DOHH2 (cell line): ENCODE measurements around the gene ADGRA1.

ENCODE experiments used
- H3F3A ChIP-seq: fragments of 200-600 bp; sonication (generic), shearing (Covaris generic); 2 replicates; pipeline ENCODE4 v1.6.0; 2016; ENCODE audit warnings: antibody characterized with exemption, mild to moderate bottlenecking; ENCODE audit not compliant: control insufficient read depth, insufficient read depth
- H3K27ac ChIP-seq: fragments of 200-600 bp; sonication (generic); 2 replicates; pipeline ENCODE4 v1.5.1; 2014; ENCODE audit warnings: low read depth, mild to moderate bottlenecking, low read length, moderate library complexity
- H3K27me3 ChIP-seq: fragments of 200-600 bp; sonication (generic); 2 replicates; pipeline ENCODE4 v1.6.1; 2014; ENCODE audit warnings: mild to moderate bottlenecking, low read length, mixed read lengths; ENCODE audit not compliant: control insufficient read depth
- H3K36me3 ChIP-seq: fragments of 200-600 bp; sonication (generic); 2 replicates; pipeline ENCODE4 v1.6.1; 2014; ENCODE audit warnings: mild to moderate bottlenecking, low read length, moderate library complexity, mixed read lengths; ENCODE audit not compliant: control insufficient read depth
- H3K4me1 ChIP-seq: fragments of 200-600 bp; sonication (generic); 2 replicates; pipeline ENCODE4 v1.6.1; 2014; ENCODE audit warnings: mild to moderate bottlenecking, low read length, mixed read lengths; ENCODE audit not compliant: control insufficient read depth
- H3K4me2 ChIP-seq: fragments of 200-600 bp; sonication (generic); 2 replicates; pipeline ENCODE4 v1.6.0; 2014; ENCODE audit warnings: mild to moderate bottlenecking, low read length, moderate library complexity
- H3K4me3 ChIP-seq: fragments of 200-600 bp; sonication (generic); 2 replicates; pipeline ENCODE4 v1.5.1; 2014; ENCODE audit warnings: mild to moderate bottlenecking, low read length, mixed read lengths
- H3K79me2 ChIP-seq: fragments of 200-600 bp; sonication (generic); 2 replicates; pipeline ENCODE4 v1.6.1; 2014; ENCODE audit warnings: mild to moderate bottlenecking, low read length, mixed read lengths; ENCODE audit not compliant: control insufficient read depth
- H3K9me2 ChIP-seq: fragments of 200-600 bp; sonication (generic); replicated peaks from 2 replicates; pipeline ENCODE4 v1.6.1; 2014; ENCODE audit warnings: mild to moderate bottlenecking, low read length, mixed read lengths; ENCODE audit not compliant: control insufficient read depth
- H3K9me3 ChIP-seq: fragments of 200-600 bp; sonication (generic); 2 replicates; pipeline ENCODE4 v1.6.1; 2014; ENCODE audit warnings: antibody characterized with exemption, low read length, mixed read lengths; ENCODE audit not compliant: control insufficient read depth, insufficient read depth
- H4K20me1 ChIP-seq: fragments of 200-600 bp; sonication (generic); 2 replicates; pipeline ENCODE4 v1.6.0; 2014; ENCODE audit warnings: low read depth, mild to moderate bottlenecking, antibody characterized with exemption, low read length, moderate library complexity; ENCODE audit not compliant: control insufficient read depth, insufficient read depth
- EZH2phosphoT487 ChIP-seq: fragments of 200-600 bp; sonication (generic); IDR thresholded peaks from 2 replicates; pipeline ENCODE4 v1.6.1; 2017; ENCODE audit warnings: borderline replicate concordance, mild to moderate bottlenecking, antibody characterized with exemption, low read length, moderate library complexity, mixed read lengths
- TF ChIP-seq, protein P1 (sequence below): fragments of 200-600 bp; sonication (generic); IDR thresholded peaks from one replicate; pipeline ENCODE4 v1.5.1; 2014; ENCODE audit warnings: antibody characterized with exemption, mild to moderate bottlenecking, low read depth, low read length; ENCODE audit not compliant: poor library complexity, severe bottlenecking

ADGRA1 gene

DNA sequence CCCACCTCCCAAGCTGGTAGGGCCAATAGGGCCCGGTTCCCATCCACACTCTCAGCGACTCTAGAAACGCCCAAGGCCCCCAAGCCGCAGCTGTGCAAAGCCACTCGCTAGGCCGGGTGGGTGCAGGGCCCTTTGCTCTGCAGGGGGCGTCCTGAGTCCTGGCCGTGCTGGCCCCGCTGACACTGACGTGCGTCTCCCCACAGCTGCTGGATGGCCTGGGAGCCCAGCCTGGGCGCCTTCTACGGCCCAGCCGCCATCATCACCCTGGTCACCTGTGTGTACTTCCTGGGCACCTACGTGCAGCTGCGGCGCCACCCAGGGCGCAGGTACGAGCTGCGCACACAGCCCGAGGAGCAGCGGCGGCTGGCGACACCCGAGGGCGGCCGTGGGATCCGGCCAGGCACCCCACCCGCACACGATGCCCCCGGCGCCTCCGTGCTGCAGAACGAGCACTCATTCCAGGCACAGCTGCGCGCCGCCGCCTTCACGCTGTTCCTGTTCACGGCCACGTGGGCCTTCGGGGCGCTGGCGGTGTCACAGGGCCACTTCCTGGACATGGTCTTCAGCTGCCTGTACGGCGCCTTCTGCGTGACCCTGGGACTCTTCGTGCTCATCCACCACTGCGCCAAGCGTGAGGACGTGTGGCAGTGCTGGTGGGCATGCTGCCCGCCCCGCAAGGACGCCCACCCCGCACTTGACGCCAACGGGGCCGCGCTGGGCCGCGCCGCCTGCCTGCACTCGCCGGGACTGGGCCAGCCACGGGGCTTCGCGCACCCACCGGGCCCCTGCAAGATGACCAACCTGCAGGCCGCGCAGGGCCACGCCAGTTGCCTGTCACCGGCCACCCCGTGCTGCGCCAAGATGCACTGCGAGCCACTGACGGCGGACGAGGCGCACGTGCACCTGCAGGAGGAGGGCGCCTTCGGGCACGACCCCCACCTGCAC lies 40.7 kb downstream of the ADGRA1 start:
- Histone ChIP-seq H4K20me1 (no peaks in the 10 kb centered on the region), H3K4me1 (no peaks in the 10 kb centered on the region), H3F3A (no peaks in the 10 kb centered on the region), H3K79me2 (no peaks in the 10 kb centered on the region), H3K4me2 (no peak overlapping the region), H3K9me3 (peaks cover 31% of the 10 kb centered on the region; the same call in 1 of the 2 replicates), H3K4me3 (no peak overlapping the region), H3K27me3 (no peaks in the 10 kb centered on the region), H3K27ac (no peak overlapping the region), H3K36me3 (no peaks in the 10 kb centered on the region), H3K9me2 (no peaks in the 10 kb centered on the region)
- TF ChIP-seq, protein P1, sequence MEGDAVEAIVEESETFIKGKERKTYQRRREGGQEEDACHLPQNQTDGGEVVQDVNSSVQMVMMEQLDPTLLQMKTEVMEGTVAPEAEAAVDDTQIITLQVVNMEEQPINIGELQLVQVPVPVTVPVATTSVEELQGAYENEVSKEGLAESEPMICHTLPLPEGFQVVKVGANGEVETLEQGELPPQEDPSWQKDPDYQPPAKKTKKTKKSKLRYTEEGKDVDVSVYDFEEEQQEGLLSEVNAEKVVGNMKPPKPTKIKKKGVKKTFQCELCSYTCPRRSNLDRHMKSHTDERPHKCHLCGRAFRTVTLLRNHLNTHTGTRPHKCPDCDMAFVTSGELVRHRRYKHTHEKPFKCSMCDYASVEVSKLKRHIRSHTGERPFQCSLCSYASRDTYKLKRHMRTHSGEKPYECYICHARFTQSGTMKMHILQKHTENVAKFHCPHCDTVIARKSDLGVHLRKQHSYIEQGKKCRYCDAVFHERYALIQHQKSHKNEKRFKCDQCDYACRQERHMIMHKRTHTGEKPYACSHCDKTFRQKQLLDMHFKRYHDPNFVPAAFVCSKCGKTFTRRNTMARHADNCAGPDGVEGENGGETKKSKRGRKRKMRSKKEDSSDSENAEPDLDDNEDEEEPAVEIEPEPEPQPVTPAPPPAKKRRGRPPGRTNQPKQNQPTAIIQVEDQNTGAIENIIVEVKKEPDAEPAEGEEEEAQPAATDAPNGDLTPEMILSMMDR: no peak
- TF ChIP-seq EZH2phosphoT487: no peak

- Histone ChIP-seq H3F3A (no peaks in the 10 kb centered on the region), H3K9me3 (peaks cover 25% of the 10 kb centered on the region; the same call in 1 of the 2 replicates), H3K79me2 (no peaks in the 10 kb centered on the region), H3K4me3 (no peak overlapping the region), H3K36me3 (no peaks in the 10 kb centered on the region), H3K4me2 (no peak overlapping the region), H3K27me3 (no peaks in the 10 kb centered on the region), H3K27ac (no peak overlapping the region), H4K20me1 (no peaks in the 10 kb centered on the region), H3K9me2 (no peaks in the 10 kb centered on the region), H3K4me1 (no peaks in the 10 kb centered on the region)
- no peak for TF ChIP-seq EZH2phosphoT487
- TF ChIP-seq, protein P1: no peak
These were observed 41.5 kb downstream of the ADGRA1 start for GRCh38 chr10:133129071-133129858.

GRCh38 chr10:133129859-133130495 lies 42.3 kb downstream of the ADGRA1 start:
- TF ChIP-seq, protein P1: no peak
- TF ChIP-seq EZH2phosphoT487: no peak
- H3K4me3 ChIP-seq: no peak overlapping the region
- H3K27ac ChIP-seq: no peak overlapping the region
- no peaks in the 10 kb centered on the region for H3K4me1 ChIP-seq
- no peaks in the 10 kb centered on the region for H3K9me2 ChIP-seq
- no peaks in the 10 kb centered on the region for H3K27me3 ChIP-seq
- no peaks in the 10 kb centered on the region for H3K36me3 ChIP-seq
- no peaks in the 10 kb centered on the region for H4K20me1 ChIP-seq
- H3F3A ChIP-seq: no peaks in the 10 kb centered on the region
- H3K4me2 ChIP-seq: no peak overlapping the region
- H3K79me2 ChIP-seq: no peaks in the 10 kb centered on the region
- peaks cover 23% of the 10 kb centered on the region; the same call in 1 of the 2 replicates for H3K9me3 ChIP-seq
